HG02610 (cell line): ENCODE results near the gene TRIM44.
"Not testable (repeated sequence)": the region's sequence is repeated elsewhere in the genome, so short reads cannot be mapped to it uniquely, and the experiment has no call there.

Experiments
- ATAC-seq: cut with Tn5 transposase; IDR thresholded peaks from one replicate; pipeline ENCODE4 v1.9.1; 2021; ENCODE audit warnings: mild to moderate bottlenecking, moderate library complexity; ENCODE audit not compliant: unreplicated experiment

The TRIM44 gene

GRCh38 chr11:35846874-35847273, 184.3 kb downstream of the TRIM44 start:
- no peak for ATAC-seq

GRCh38 chr11:35847473-35847872, 184.9 kb downstream of the TRIM44 start:
- ATAC-seq, result no peak

GRCh38 chr11:35848616-35849015, 186.0 kb downstream of the TRIM44 start:
- ATAC-seq, result no peak

- no peak for ATAC-seq
Measured at GRCh38 chr11:35850191-35850590, 187.6 kb downstream of the TRIM44 start.

GRCh38 chr11:35851342-35851741, 188.8 kb downstream of the TRIM44 start:
- no peak for ATAC-seq

GRCh38 chr11:35852056-35852455, 189.5 kb downstream of the TRIM44 start:
- no peak for ATAC-seq

- ATAC-seq, result no peak
Measured at GRCh38 chr11:35853971-35854370, 191.4 kb downstream of the TRIM44 start.

GRCh38 chr11:35855671-35856070, 193.1 kb downstream of the TRIM44 start:
- ATAC-seq, result no peak

- ATAC-seq, result no peak
Measured at GRCh38 chr11:35856259-35856658, 193.7 kb downstream of the TRIM44 start.

- ATAC-seq, result no peak
Measured at GRCh38 chr11:35856756-35857155, 194.2 kb downstream of the TRIM44 start.

- ATAC-seq, result no peak
Measured at GRCh38 chr11:35857922-35858321, 195.3 kb downstream of the TRIM44 start.

- no peak for ATAC-seq
Measured at GRCh38 chr11:35859301-35859700, 196.7 kb downstream of the TRIM44 start.

- ATAC-seq, result not testable (repeated sequence)
Measured at GRCh38 chr11:35860194-35860593, 197.6 kb downstream of the TRIM44 start.

GRCh38 chr11:35861191-35861590, 198.6 kb downstream of the TRIM44 start:
- ATAC-seq, result no peak

- no peak for ATAC-seq
Measured at GRCh38 chr11:35862666-35863065, 200.1 kb downstream of the TRIM44 start.

GRCh38 chr11:35864131-35864530, 201.6 kb downstream of the TRIM44 start:
- ATAC-seq, result no peak

- no peak for ATAC-seq
Measured at GRCh38 chr11:35866601-35867000, 204.0 kb downstream of the TRIM44 start.
